ENCODE data around the gene ANKRD11. TPM values are rescaled to one million over a fixed set of nuclear protein-coding genes. Genes with fewer than 3 reads are reported as not detected.

Gene ANKRD11
- polyA plus RNA-seq, 3 donors = 98.3 to 127 (median 111) TPM

DNA sequence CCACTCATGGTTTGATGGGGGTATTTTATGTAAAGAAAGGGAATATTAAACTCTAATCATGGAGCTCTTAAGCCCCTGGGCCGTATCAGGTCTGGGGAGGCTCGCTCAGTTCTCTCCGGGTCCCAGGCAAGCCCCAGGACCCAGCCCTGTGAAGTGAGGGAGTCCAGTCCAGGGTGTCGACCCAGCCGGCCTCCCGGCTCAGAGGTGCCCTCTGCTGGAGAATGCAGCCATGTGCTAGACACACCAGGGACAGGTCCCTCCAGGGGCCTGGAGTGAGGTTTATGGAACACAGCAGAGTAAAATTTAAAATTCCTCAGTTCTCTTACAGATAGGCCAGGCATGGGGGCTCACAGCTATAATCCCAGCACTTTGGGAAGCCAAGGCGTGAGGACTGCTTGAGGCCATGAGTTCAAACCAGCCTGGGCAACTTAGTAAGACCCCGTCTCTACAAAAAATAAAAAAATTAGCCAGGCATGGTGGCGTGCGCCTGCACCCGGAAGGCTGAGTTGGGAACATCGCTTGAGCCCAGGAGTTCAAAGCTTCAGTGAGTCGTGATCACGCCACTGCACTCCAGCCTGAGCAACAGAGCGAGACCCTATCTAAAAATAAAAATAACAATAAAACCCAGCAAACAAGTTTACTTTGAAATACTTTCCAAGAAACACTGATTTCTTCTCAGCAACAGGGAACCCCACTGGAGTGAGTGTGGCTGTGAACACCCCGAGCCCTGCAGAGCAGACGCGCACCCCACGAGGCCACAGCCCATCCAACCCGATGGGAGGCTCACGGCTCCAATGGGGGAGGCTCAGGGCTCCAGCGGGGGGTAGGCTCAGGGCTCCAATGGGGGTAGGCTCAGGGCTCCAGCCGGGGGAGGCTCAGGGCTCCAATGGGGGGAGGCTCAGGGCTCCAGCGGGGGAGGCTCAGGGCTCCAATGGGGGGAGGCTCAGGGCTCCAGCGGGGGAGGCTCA lies 200.6 kb downstream of the ANKRD11 start:
- peak in 9 of 11 donors; percentile 21 to 56 (median 42) for DNase-seq (ENCODE audit: extremely low read depth in 1 of 11, low read depth in 9 of 11, low spot score in 4 of 11)

DNA sequence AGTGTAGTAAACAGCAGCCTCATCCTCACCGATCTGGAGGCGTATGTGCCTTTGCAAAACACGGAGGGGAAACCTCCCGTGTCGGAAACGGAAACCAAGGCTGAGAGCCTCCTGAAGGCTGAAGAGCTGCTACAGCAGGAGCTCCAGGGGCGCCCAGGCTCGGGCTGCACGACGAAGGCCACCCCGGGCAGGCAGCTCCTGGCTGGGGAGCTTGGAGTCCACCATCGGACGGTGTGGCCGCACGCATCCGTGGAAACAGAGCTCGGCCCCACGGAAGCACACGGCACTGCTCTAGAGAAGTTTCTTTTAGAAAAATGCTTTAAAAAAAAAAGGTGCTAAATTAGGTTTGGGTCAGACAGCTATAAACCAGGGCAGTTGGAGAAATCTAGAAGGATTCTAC lies 201.4 kb downstream of the ANKRD11 start:
- no peak for DNase-seq (ENCODE audit: extremely low read depth in 1 of 11, low read depth in 9 of 11, low spot score in 4 of 11)

DNA sequence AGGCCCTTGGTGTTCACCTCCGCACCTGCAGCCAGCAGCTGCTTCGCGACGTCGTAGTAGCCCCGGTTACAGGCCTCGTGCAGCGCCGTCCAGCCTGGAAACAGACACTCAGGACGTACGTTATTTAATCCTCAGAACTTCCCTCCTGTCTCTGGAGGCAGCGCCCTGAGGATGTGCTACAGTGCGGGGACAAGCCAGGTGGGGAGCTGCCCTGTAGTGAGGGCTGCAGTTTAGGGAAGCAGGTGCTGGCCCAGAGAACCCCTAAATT lies 201.8 kb downstream of the ANKRD11 start:
- no peak for DNase-seq (ENCODE audit: extremely low read depth in 1 of 11, low read depth in 9 of 11, low spot score in 4 of 11)

DNA sequence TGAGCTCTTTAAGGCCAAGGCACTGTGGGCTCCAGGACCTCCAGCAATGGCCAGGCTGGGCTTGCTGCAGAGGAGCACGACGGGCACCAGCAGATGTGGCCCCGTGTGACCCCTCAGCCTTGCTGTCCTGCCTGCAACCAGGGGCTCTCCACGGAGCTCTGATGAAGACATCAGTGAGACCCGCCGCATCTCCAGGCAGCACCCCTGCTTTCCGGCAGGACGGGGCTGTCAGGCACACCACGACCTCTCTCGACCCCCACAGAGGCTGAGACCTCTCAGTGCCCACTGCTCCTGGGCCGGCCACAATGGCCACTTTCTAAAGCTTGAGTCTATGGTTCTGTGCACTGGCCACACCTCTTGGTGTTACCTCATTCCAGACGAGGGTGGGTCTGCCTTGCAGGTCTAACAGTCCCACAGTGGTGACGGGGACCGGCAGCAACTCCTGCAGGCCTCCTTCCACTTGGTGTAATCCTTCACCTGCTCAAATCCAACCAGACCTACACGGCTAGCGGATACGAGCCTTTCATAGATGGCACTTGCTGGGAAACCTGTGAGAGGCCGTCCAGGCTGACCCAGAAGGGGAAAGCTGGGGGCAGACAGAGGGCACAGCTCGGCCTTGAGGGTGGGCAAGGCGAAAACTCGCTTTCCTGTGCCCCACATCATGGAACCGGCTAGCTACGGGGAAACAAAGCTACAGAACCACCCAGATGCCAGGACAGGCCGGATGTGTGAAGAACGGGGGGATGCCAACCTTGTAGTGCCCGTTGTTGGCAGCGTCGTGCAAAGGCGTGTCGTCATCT lies 202.4 kb downstream of the ANKRD11 start:
- no peak for DNase-seq (ENCODE audit: extremely low read depth in 1 of 11, low read depth in 9 of 11, low spot score in 4 of 11)

DNA sequence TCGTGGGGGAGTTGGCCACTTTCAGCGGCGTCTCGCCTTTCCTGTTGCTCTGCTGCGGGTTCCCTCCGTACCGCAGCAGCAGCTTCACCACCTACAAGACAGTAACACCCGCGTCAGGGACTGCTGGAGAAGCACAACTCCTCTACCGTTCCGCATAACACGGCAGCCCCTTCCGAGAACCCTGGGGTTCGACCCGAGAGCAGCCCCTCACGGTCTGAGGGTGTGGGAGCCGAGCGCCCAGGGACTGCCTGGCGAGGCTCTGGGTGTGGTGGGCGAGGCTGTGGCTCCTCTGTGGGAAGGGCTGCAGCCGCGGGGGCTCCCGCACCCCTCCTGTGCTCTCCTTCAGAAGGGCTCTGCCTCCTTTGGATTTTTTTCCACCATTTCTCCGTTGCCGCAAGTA lies 204.3 kb downstream of the ANKRD11 start:
- no peak for DNase-seq (ENCODE audit: extremely low read depth in 1 of 11, low read depth in 9 of 11, low spot score in 4 of 11)

DNA sequence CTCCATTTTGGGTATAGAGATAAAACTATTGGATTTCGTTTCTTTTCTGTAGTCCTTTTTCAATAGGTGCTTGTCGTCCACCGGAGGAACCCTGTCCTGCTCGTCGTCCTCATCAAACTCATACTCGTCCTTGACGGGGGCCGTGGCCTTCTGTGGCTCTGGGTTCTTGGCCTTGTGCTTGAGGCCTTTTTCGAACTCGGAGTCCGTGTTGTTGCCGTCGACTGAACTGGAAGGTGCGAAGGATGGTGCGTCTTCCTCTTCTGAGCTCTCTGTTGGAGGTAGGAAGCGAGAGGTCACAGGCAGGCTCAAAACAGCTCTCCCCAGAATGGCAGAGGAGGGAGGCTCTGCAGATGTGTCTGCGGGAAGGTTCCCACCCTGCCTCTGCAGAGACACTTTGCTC lies 205.0 kb downstream of the ANKRD11 start:
- DNase-seq (ENCODE audit: extremely low read depth in 1 of 11, low read depth in 9 of 11, low spot score in 4 of 11) = no peak

DNA sequence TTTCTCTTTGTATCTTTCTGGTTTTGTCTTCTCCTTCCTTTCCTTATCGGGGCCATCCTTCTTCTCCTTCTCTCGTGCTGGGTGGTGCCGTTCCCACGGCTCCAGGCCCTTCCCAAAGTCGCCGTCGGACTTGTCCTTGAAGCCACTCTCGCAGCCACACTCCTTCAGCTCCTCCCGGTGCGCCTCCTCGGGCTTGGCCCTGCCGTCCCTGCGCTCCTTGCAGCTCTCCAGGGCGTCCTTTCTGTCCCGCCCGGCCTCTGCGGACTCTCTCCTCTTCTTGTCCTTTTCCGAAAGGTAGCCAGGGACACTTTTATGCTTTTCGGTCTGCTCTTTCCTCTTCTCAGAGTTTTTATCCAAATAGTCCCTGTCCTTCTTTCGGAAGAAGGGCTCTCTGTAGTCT lies 206.9 kb downstream of the ANKRD11 start:
- no peak for DNase-seq (ENCODE audit: extremely low read depth in 1 of 11, low read depth in 9 of 11, low spot score in 4 of 11)

DNA sequence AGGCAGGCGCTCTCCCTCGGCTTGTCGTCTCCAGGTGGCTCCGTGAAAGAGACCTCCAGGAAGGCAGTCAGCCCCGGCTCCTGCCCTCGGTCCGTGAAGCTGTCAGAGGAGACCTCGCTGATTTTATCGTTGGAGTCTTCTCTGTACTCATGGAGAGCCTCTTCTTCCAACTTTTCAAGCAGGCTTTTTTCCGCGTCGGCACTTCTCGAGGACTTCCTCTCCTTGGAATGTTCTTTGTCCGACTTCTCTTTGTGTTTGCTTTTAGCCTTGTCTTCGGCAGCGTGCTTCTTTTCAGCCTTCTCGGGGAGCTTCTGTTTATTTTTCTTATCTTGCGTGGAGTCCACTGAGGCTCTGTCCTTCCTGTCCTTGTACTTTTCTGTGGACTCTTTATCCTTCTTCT lies 207.8 kb downstream of the ANKRD11 start:
- DNase-seq (ENCODE audit: extremely low read depth in 1 of 11, low read depth in 9 of 11, low spot score in 4 of 11) = no peak

DNA sequence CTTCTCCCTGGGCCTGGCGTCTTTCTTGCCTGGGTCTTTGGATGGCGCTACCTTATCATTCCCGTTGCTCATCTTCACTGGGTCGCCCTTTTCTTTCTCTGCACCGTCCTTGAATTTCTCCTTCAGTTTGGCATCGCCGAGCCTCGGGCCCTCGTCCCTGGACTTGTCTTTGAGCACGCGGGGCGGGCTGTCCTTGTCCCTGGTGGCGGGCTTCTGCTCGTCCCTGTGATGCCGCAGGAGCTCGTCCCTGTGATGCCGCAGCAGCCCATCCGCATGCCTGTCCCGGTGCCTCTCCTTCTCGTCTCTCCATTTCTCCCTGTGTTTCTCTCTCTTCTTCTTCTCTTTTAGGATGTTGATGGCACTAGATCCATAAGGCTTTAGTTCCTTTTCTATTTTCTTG lies 208.5 kb downstream of the ANKRD11 start:
- no peak for DNase-seq (ENCODE audit: extremely low read depth in 1 of 11, low read depth in 9 of 11, low spot score in 4 of 11)

DNA sequence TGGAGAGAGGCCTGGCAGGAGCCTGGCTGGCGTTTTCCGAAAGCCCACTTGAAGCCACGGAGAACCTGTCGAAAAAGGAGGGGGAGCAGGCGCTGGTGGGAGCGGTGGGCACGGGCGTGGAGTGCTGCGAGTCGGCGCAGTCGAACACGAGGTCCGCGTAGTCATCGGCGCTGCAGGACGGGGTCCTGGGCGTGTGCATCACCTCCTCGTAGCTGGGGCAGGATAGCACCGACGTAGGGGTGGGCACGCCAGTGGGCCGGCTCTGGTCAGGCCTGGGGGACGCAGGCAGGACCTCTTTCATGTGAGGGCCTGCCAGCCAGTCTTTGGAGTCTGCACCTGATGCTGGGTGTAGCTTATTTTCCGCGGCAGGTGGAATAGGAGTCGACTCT lies 209.2 kb downstream of the ANKRD11 start:
- DNase-seq (ENCODE audit: extremely low read depth in 1 of 11, low read depth in 9 of 11, low spot score in 4 of 11) = no peak

DNA sequence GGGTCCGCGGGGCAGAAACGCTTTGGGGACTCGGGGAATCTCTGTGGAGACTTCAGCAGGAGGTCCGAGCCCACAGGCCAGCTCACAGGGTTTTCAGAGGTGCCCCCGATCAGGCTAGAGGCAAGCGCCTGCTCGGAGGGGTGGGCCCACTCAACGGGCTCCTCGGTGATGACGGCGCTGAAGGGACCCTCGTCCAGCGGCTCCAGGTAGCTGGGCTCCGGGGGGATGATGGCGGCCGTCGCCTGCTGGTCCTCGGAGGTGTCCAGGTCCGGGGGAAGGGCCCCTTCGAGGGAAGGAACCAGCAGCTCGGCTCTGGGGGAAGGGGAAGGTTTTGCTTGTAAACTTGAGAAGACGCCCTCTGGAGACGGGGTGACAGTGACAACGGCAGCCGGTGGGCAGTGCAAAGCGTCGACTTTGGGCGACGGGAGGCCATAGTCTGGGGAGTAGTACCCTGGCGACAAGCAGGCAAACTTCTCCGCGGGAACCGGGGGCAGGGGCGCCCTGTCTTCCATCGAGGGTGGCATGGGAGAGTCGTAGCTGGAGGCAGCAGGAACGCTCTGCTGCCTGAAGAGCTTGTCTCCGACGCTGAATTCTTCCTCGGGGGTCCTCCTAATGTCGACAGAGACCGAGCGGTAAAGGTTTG lies 209.7 kb downstream of the ANKRD11 start:
- no peak for DNase-seq (ENCODE audit: extremely low read depth in 1 of 11, low read depth in 9 of 11, low spot score in 4 of 11)

DNA sequence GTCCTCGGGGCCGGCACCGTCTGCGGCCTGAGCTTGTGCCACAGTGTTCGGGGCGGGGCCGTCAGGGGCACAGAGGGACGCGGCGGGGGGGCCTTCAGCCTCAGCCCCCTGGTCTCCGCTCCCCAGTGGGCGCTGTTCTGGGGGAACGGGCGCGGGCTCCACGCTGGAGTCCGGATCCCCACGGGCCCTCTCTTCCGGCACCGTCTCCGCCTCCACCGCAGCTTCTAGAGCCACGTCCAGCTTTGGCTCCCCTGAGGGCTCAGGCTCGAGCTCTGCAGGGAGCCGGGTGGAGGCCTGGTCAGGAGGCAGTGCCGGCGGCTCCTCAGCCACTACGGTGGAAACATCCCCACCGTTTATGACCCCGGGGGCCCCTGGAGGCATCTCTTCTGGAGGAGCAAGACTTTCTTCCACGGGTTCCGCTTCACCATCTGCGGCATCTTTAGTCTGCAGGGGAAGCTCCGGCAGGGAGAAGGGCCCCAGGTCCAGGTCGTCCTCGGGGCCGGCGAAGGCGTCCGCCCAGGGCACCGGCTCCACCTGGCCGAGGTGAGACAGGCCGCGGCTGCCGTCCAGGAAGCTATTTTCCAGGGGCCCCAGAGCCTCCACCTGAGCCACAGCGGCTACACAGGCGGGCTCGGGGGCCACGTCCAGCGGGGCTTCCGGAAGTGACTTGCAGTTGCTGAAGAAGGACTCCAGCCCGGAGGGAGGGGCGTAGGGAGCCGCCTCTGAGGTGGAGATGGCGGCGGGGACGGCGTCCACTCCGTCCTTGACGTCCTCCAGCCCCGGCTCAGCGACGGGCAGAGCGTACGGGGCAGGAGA lies 210.5 kb downstream of the ANKRD11 start:
- DNase-seq (ENCODE audit: extremely low read depth in 1 of 11, low read depth in 9 of 11, low spot score in 4 of 11) = no peak

DNA sequence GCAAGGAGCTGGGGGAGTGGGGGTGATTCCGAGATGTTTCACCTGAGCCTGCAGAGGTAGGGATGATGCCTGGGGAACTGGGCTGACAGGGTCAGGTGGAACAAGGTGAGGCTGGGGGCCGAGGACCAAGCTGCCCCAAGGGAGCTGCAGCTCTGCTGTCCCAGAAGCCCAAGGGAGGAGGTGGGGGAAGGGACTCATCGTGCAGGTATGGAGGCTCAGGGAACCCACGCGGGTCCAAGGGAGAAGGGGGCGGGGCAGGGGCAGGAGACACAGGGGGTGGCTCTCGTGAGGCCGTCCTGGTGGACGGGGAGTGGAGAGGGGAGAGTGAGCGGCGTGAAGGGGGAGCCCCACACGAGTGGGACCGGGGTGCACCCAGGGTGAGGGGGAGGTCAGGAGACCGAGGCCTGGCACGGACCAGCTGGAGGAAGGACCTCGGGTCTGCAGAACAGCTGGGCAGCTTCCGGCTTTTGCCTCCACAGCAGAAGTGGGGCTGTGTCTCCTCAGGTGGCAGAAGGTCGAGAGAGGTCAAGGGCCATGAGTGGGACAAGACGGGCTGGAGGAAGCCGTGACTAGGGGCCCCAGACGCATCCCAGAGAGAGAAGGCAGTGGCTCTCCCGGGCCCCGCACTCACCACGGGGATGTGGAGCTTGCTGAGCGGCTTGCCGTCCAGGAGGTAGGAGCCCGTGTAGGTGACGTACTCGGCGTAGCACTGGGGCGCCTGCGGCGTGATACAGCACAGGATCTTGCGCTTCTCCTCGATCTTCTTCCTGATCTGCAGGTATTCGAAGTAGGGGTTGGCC lies 211.7 kb downstream of the ANKRD11 start:
- no peak for DNase-seq (ENCODE audit: extremely low read depth in 1 of 11, low read depth in 9 of 11, low spot score in 4 of 11)

DNA sequence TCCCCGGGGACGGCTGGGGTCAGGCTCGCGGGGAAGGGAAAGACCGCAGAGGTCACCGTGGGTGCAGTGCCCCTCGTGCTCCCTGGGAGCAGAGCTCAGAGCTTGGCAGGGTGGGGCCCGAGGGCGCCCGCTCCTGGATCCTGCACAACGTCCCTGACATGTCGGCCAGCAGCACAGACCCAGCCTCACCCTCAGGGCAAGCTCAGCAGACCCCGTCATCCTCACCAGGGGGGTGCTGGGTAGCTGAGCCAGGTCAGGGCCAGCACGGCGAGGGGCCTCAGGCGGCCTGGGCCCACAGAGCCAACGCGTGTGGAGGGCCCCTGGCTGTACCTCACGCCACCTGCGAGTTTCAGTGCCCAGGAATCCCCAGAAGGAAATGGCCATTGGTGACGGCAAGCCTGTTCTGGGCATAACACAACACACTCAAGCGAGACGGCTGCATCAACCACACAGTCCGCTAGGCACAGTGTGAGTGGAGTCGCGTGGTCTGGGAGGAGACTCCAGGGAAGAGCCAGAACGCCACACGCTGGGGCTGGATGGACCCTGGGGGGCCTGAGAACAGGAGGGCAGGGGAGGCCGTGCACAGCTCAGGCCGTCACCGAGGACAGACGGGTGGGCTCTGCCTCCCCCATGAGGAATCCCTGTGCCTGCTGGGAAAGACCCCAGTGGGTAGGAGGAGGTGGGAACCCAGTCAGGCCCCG lies 212.6 kb downstream of the ANKRD11 start:
- DNase-seq (ENCODE audit: extremely low read depth in 1 of 11, low read depth in 9 of 11, low spot score in 4 of 11) = peak in 1 of 11 donors; percentile 22

DNA sequence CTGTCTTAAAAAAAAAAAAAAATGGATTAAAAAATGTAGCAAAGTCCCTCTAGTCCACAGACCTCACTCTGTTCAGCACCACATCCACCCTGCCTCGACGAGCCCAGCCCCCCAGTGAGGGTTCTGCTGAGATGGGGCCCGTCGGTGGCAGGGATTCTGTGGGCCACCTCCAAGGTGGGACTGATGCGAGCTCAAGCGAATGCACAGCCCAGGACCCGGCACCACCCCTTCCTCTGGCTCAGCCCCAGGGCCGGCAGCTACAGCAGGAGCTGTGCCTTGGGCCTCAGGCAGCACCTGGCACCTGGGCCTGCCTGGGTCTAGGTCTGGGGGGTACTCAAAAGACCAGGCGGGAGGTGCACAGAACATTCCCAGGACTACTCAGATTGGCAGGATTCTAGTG lies 213.3 kb downstream of the ANKRD11 start:
- no peak for DNase-seq (ENCODE audit: extremely low read depth in 1 of 11, low read depth in 9 of 11, low spot score in 4 of 11)

DNA sequence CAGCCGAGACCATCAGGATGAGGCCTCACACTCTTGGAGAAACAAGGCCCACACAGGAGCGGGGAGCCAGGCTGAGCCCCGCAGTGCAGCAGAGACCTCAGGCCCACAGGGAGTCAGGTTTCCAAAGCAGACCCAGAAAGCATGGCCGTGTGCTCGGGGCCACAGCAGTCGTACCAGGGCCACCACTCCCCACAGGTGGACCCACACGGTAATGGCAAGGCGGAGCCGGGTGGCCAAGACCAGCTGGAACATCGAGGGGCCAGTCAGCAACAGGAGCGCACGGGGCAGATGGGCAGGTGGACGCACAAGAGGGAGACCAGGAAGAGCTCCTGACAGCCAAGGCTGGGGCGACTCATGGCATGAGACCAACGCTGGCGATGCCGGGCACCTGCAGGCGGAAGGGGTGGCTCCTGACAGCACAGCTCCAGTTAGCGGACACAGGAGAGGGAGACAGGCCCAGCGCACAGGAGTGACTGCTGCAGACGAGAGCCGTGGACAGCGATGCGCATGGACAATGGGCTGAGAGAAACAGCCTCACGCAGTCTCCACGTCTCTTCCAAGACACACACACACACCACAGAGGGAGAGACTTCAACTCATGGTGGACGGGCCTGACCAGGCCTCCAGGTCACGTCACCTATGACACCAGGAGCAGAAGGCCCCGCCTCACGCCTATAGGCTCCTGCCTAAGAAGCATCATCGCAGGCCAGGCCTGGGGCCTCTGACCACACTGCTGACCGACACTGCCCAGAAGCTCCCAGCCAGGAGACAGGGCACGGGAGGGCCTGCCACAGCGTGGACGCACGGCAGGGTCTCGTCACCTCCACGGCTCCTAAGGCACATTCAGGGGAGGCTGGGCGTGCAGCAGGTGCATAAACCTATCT lies 214.3 kb downstream of the ANKRD11 start:
- DNase-seq (ENCODE audit: extremely low read depth in 1 of 11, low read depth in 9 of 11, low spot score in 4 of 11) = no peak

DNA sequence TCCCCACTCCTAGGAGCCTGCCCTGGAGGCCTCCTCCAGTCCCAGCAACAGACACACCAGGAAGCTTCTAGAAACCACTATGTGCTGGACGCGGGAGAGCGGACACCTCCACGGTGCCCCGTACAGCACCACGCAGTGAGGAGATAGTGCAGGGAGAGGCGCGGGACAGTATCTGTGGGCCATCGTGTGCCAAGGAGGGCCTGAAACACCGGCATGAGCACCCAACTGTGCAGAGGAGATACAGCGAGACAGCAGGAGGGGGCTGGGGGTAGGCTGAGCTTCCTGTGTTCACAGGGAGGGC lies 215.1 kb downstream of the ANKRD11 start:
- no peak for DNase-seq (ENCODE audit: extremely low read depth in 1 of 11, low read depth in 9 of 11, low spot score in 4 of 11)
